Mesodermal cell (in vitro differentiated cells): ENCODE data around the gene USHBP1.

Experiments
- H3K27ac ChIP-seq: 2 replicates; pipeline ENCODE4 v1.7.0; 2013; ENCODE audit warnings: mild to moderate bottlenecking, low read depth, low read length, moderate library complexity; ENCODE audit not compliant: severe bottlenecking
- H3K36me3 ChIP-seq: 2 replicates; pipeline ENCODE4 v1.7.1; 2013; ENCODE audit warnings: mild to moderate bottlenecking, low read length, moderate library complexity; ENCODE audit not compliant: control insufficient read depth, insufficient read depth
- H3K4me1 ChIP-seq: one replicate; pipeline ENCODE4 v1.7.1; 2013; ENCODE audit warnings: mild to moderate bottlenecking, low read length; ENCODE audit not compliant: insufficient read depth, control insufficient read depth, poor library complexity, severe bottlenecking
- H3K4me3 ChIP-seq: 2 replicates; pipeline ENCODE4 v1.7.0; 2013; ENCODE audit warnings: low read length, control low read depth, mild to moderate bottlenecking; ENCODE audit not compliant: insufficient read depth, poor library complexity, severe bottlenecking; ENCODE audit errors: extremely low read depth
- H3K9me3 ChIP-seq: 2 replicates; pipeline ENCODE4 v1.7.1; 2013; ENCODE audit warnings: mild to moderate bottlenecking, low read length, moderate library complexity; ENCODE audit not compliant: control insufficient read depth
- WGBS, 2 experiments: methylation state at CpG; one replicate each; pipeline ENCODE4 v1.1.5; 2013; ENCODE audit warnings: missing lambda C conversion rate in 2 of 2; ENCODE audit not compliant: insufficient coverage in 2 of 2; 5-methylcytosine and 5-hydroxymethylcytosine counted together

USHBP1 gene

GRCh38 chr19:17206736-17207581, 57.6 kb downstream of the USHBP1 start:
- no peak overlapping the region for H3K4me3 ChIP-seq
- no peak overlapping the region for H3K27ac ChIP-seq
- WGBS, 2 experiments: 97 to 98% methylated on average over 20 to 21 of the region's 25 CpGs
- H3K36me3 ChIP-seq: peaks cover 85% of the 10 kb centered on the region
- H3K9me3 ChIP-seq: no peaks in the 10 kb centered on the region
- no peaks in the 10 kb centered on the region for H3K4me1 ChIP-seq

GRCh38 chr19:17205237-17206140, 59.1 kb downstream of the USHBP1 start:
- no peaks in the 10 kb centered on the region for H3K9me3 ChIP-seq
- no peak overlapping the region for H3K27ac ChIP-seq
- no peaks in the 10 kb centered on the region for H3K4me1 ChIP-seq
- no peak overlapping the region for H3K4me3 ChIP-seq
- 88 to 91% methylated on average over 24 to 25 of the region's 27 CpGs for WGBS, 2 experiments
- peaks cover 89% of the 10 kb centered on the region for H3K36me3 ChIP-seq

GRCh38 chr19:17202713-17203112, 61.8 kb downstream of the USHBP1 start:
- WGBS, 2 experiments: 97 to 100% methylated on average over 17 of the region's 17 CpGs
- H3K36me3 ChIP-seq: peaks cover 88% of the 10 kb centered on the region
- no peak overlapping the region for H3K27ac ChIP-seq
- H3K4me1 ChIP-seq: no peaks in the 10 kb centered on the region
- H3K9me3 ChIP-seq: no peaks in the 10 kb centered on the region
- no peak overlapping the region for H3K4me3 ChIP-seq

DNA sequence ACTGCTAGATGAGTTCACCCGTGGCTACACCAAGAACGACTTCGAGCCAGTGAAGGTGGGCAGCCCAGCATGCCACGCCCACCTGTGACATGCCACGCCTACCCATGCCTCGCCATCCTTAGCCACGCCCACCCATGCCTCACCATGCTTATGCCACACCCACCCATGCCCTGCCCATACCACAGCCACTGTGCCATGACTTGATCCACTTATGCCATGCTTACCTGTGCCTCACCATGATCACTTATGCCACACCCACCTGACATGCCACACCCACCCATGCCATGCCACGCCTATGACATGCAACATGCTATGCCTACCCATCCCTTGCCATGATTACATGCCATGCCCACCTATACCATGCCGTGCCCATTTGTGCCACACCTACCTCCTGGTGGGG, 62.3 kb downstream of the USHBP1 start:
- no peak overlapping the region for H3K27ac ChIP-seq
- WGBS, 2 experiments: 94 to 97% methylated on average over 7 to 9 of the region's 9 CpGs
- no peaks in the 10 kb centered on the region for H3K4me1 ChIP-seq
- H3K36me3 ChIP-seq: peaks cover 89% of the 10 kb centered on the region
- H3K9me3 ChIP-seq: no peaks in the 10 kb centered on the region
- H3K4me3 ChIP-seq: no peak overlapping the region

- Histone ChIP-seq H3K4me1 (no peaks in the 10 kb centered on the region), H3K4me3 (no peak overlapping the region), H3K9me3 (no peaks in the 10 kb centered on the region), H3K36me3 (peaks cover 87% of the 10 kb centered on the region), H3K27ac (no peak overlapping the region)
- WGBS, 2 experiments: 92 to 100% methylated on average over 11 to 12 of the region's 16 CpGs
Observed at GRCh38 chr19:17200408-17201079, 64.0 kb downstream of the USHBP1 start.
